WTC11 (cell line): ENCODE results near the gene PHC3.

Experiments used
- ELF4 ChIP-seq: sonication (generic); formaldehyde crosslinking; IDR thresholded peaks from 2 replicates; pipeline ENCODE4 v1.8.1; 2022; ENCODE audit warnings: low read depth, mild to moderate bottlenecking, moderate library complexity, missing genetic modification reagents
- FOXJ3 ChIP-seq: sonication (generic); formaldehyde crosslinking; IDR thresholded peaks from 2 replicates; pipeline ENCODE4 v1.9.0; 2021; ENCODE audit warnings: missing genetic modification reagents, mild to moderate bottlenecking, borderline replicate concordance
- MAX ChIP-seq: sonication (generic); formaldehyde crosslinking; IDR thresholded peaks from 2 replicates; pipeline ENCODE4 v1.8.0; 2022; ENCODE audit warnings: mild to moderate bottlenecking, missing genetic modification reagents

- TF ChIP-seq MAX (CRISPR knock-in tag) (no peak), ELF4 (no peak), FOXJ3 (CRISPR knock-in tag) (no peak)
Observed at GRCh38 chr3:170228093-170228766, 46.7 kb upstream of the PHC3 start.
